HCT116 (cell line): ENCODE results near the gene BTBD10. TPM values are rescaled to one million over a fixed set of nuclear protein-coding genes. Genes with fewer than 3 reads are reported as not detected.

ENCODE experiments used
- ATAC-seq: fragments of 200-7000 bp; cut with Tn5 transposase; 2 replicates; pipeline ENCODE4 v1.9.1; 2020; ENCODE audit warnings: mild to moderate bottlenecking, moderate library complexity
- BruUV-seq: library from RNA; stranded (reverse); fragments of 400-500 nt; replicated peaks from 2 replicates; lab custom pipeline; 2021; lab: Mats Ljungman, UMichigan
- CTCF ChIA-PET: fragments of 300-600 bp; sonication (Branson Sonifier 250); formaldehyde crosslinking; loops from one replicate; lab custom pipeline; 2021; ENCODE audit warnings: antibody characterized with exemption; lab: Charles Lee
- POLR2A ChIA-PET: fragments of 300-600, 350-600 bp; sonication (Branson Sonifier 250); formaldehyde crosslinking; loops from one replicate; lab custom pipeline; 2021; ENCODE audit warnings: antibody characterized with exemption; lab: Charles Lee
- RAD21 ChIA-PET, 2 experiments: fragments of 300-600 bp; sonication (Branson Sonifier 250); formaldehyde crosslinking; loops; one replicate each; lab custom pipeline; 2023; ENCODE audit warnings: low total read pairs in 2 of 2; ENCODE audit not compliant: uncharacterized antibody in 2 of 2, unreplicated experiment in 2 of 2, low non-redundant PET in 1 of 2; lab: Charles Lee
- DNase-seq: peaks from one replicate; pipeline ENCODE4 v3.0.0-alpha.2; 2010; ENCODE audit warnings: low read depth, low spot score
- H2AFZ ChIP-seq: fragments of 200-600 bp; shearing (Covaris generic), sonication (generic); 2 replicates; pipeline ENCODE4 v1.6.1; 2017; ENCODE audit warnings: low read depth, mixed run types, mixed read lengths, antibody characterized with exemption, low read length; ENCODE audit not compliant: poor library complexity, severe bottlenecking
- H3K27ac ChIP-seq: 2 replicates; pipeline ENCODE4 v1.5.1; 2012; ENCODE audit warnings: low read depth, low read length
- H3K27me3 ChIP-seq: fragments of 200-600 bp; sonication (generic); 2 replicates; pipeline ENCODE4 v1.6.1; 2016; ENCODE audit warnings: mixed run types, low read length, mixed read lengths; ENCODE audit not compliant: insufficient read depth
- H3K36me3 ChIP-seq, 2 experiments: fragments of 200-500 bp in 1 of 2; fragments of 200-600 bp in 1 of 2; sonication (Bioruptor generic) in 1 of 2; sonication (generic) in 1 of 2; 2 replicates each; pipeline versions ENCODE4 v1.5.1 to v1.6.1; 2014 to 2016; ENCODE audit warnings: low read length in 2 of 2, inconsistent platforms in 1 of 2, mixed read lengths in 1 of 2, mixed run types in 1 of 2; ENCODE audit not compliant: insufficient read depth in 2 of 2, control insufficient read depth in 1 of 2
- H3K4me1 ChIP-seq, 2 experiments: fragments of 200-600 bp in 1 of 2; sonication (generic) in 1 of 2; 2 replicates each; pipeline versions ENCODE4 v1.5.1 to v1.6.1; 2012 to 2017; ENCODE audit warnings: low read length in 2 of 2, inconsistent platforms in 1 of 2, mild to moderate bottlenecking in 1 of 2, mixed read lengths in 1 of 2, mixed run types in 1 of 2, moderate library complexity in 1 of 2; ENCODE audit not compliant: insufficient read depth in 2 of 2, control insufficient read depth in 1 of 2
- H3K4me2 ChIP-seq: fragments of 200-600 bp; sonication (generic); 2 replicates; pipeline ENCODE4 v1.6.1; 2017; ENCODE audit warnings: mixed run types, low read length, mixed read lengths
- H3K4me3 ChIP-seq, 2 experiments: fragments of 200-600 bp in 1 of 2; sonication (generic) in 1 of 2; replicated peaks in 1 of 2; 2 replicates each; pipeline ENCODE4 v1.5.1; 2011 to 2016; ENCODE audit warnings: low read length in 2 of 2, control low read depth in 1 of 2, low read depth in 1 of 2, mild to moderate bottlenecking in 1 of 2, mixed read lengths in 1 of 2, mixed run types in 1 of 2
- H3K79me2 ChIP-seq: fragments of 200-600 bp; sonication (generic); 2 replicates; pipeline ENCODE4 v1.6.1; 2017; ENCODE audit warnings: mild to moderate bottlenecking, mixed run types, low read length, moderate library complexity, mixed read lengths; ENCODE audit not compliant: insufficient read depth
- H3K9ac ChIP-seq: fragments of 200-600 bp; sonication (generic); 2 replicates; pipeline ENCODE4 v1.6.1; 2016; ENCODE audit warnings: low read length, mixed read lengths
- H3K9me2 ChIP-seq: fragments of 200-600 bp; sonication (generic), shearing (Covaris generic); 2 replicates; pipeline ENCODE4 v1.6.1; 2017; ENCODE audit warnings: mixed run types, mild to moderate bottlenecking, moderate library complexity; ENCODE audit not compliant: insufficient read depth
- H3K9me3 ChIP-seq, 2 experiments: fragments of 200-500 bp in 1 of 2; fragments of 200-600 bp in 1 of 2; sonication (Bioruptor generic) in 1 of 2; sonication (generic) in 1 of 2; 2 replicates each; pipeline ENCODE4 v1.6.1; 2014 to 2017; ENCODE audit warnings: low read length in 2 of 2, mixed read lengths in 2 of 2, inconsistent platforms in 1 of 2, low read depth in 1 of 2, mild to moderate bottlenecking in 1 of 2, mixed run types in 1 of 2, moderate library complexity in 1 of 2; ENCODE audit not compliant: control insufficient read depth in 1 of 2, insufficient read depth in 1 of 2
- H4K20me1 ChIP-seq: fragments of 200-600 bp; sonication (generic), shearing (Covaris generic); 2 replicates; pipeline ENCODE4 v1.6.1; 2017; ENCODE audit warnings: mixed run types, mild to moderate bottlenecking, moderate library complexity; ENCODE audit not compliant: insufficient read depth
- CBX3 ChIP-seq: IDR thresholded peaks from 2 replicates; pipeline ENCODE4 v1.6.1; 2012; ENCODE audit warnings: low read depth
- CEBPB ChIP-seq: IDR thresholded peaks from 2 replicates; pipeline ENCODE4 v1.6.1; 2012; ENCODE audit warnings: low read depth
- CTCF ChIP-seq, 3 experiments: fragments of 200-600 bp in 1 of 3; sonication (generic) in 1 of 3; IDR thresholded peaks in 2 of 3; conservative IDR thresholded peaks in 1 of 3; 2 replicates each; pipeline ENCODE4 v1.5.1; 2012 to 2017; ENCODE audit warnings: low read depth in 2 of 3, low read length in 2 of 3, antibody characterized with exemption in 1 of 3, borderline replicate concordance in 1 of 3, control low read depth in 1 of 3, mild to moderate bottlenecking in 1 of 3, mixed read lengths in 1 of 3, mixed run types in 1 of 3, moderate library complexity in 1 of 3; ENCODE audit not compliant: insufficient read depth in 1 of 3
- EZH2 ChIP-seq: fragments of 200-600 bp; sonication (generic); IDR thresholded peaks from 2 replicates; pipeline ENCODE4 v1.6.1; 2017; ENCODE audit warnings: antibody characterized with exemption, mixed run types
- FOSL1 ChIP-seq: IDR thresholded peaks from 2 replicates; pipeline ENCODE4 v1.6.1; 2012; ENCODE audit warnings: low read depth
- POLR2AphosphoS5 ChIP-seq: IDR thresholded peaks from 2 replicates; pipeline ENCODE4 v1.6.1; 2011; ENCODE audit warnings: mild to moderate bottlenecking, low read depth, low read length, moderate library complexity
- RAD21 ChIP-seq: IDR thresholded peaks from 2 replicates; pipeline ENCODE4 v1.6.1; 2012; ENCODE audit warnings: low read depth, mild to moderate bottlenecking
- TCF7L2 ChIP-seq: IDR thresholded peaks from 2 replicates; pipeline ENCODE4 v1.7.0; 2011; ENCODE audit warnings: borderline replicate concordance, inconsistent platforms; ENCODE audit not compliant: insufficient read depth, insufficient read length; ENCODE audit errors: extremely low read depth
- ZNF274 ChIP-seq: fragments of 200-500 bp; sonication (Bioruptor generic); IDR thresholded peaks from 2 replicates; pipeline ENCODE4 v1.6.1; 2014; ENCODE audit warnings: mild to moderate bottlenecking, low read depth, low read length, inconsistent platforms
- intact Hi-C: fragments of 100-400 bp; cut with micrococcal nuclease; formaldehyde crosslinking; loops from 2 replicates; pipeline ENCODE4 v1.10.0; 2022
- total RNA-seq: library from RNA; stranded (reverse); gene quantifications from one replicate; pipeline ENCODE4 v1.2.1, GENCODE V29; 2021; ENCODE audit not compliant: unreplicated experiment

Gene BTBD10
- total RNA-seq, 1 experiment from 2014 or later, result 17.0 TPM

DNA sequence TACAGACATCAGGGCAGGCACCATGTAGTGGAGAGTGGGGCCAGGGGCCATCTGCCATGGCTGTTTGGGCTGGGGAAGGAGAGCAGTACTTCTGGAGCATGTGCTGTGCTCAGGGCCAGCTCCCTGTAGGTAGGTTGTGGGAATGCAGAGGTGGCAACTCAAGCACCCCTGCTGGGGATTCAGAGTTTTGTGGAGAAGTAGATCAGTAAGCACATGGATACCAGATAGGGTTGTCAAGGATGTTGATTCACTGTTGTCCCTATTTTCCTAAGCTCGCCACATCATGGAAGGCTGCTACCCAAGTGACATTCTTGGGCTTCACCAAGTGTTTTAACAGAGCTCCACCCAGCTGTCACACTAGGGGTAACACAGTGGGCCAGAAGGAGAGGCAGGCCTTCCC is 118.2 kb downstream of the BTBD10 start:
- TF ChIP-seq POLR2AphosphoS5, result no peak
- no peak for TF ChIP-seq FOSL1
- no peak for TF ChIP-seq CBX3
- TF ChIP-seq CEBPB, result no peak
- no peak for TF ChIP-seq EZH2
- TF ChIP-seq, all 23 proteins: peak for 0
- intact Hi-C loops, result loop anchor here (1.0 to 5.0 kb wide), 3 partner anchors 135 to 383 kb away; no protein-coding TSS in a partner anchor
- POLR2A ChIA-PET, result no interaction called here
- Histone ChIP-seq H3K9me3 (no peaks in the 10 kb centered on the region), H3K36me3 (no peaks in the 10 kb centered on the region), H4K20me1 (no peaks in the 10 kb centered on the region), H2AFZ (no peak overlapping the region), H3K79me2 (no peaks in the 10 kb centered on the region), H3K27ac (no peak overlapping the region), H3K4me3 (no peak overlapping the region), H3K4me2 (no peak overlapping the region), H3K9me2 (no peaks in the 10 kb centered on the region), H3K27me3 (no peaks in the 10 kb centered on the region), H3K4me1 (peaks cover 4 to 21% of the 10 kb centered on the region in 2 experiments), H3K9ac (no peak overlapping the region)
- RAD21 ChIA-PET, result interaction anchor here (1.1 to 1.7 kb wide), 2 partner anchors 132 to 135 kb away, joined by 3 to 13 read pairs; no protein-coding TSS in a partner anchor
- CTCF ChIA-PET, result interaction anchor here (1.1 to 3.4 kb wide), 9 partner anchors 8 to 381 kb away, joined by 3 to 47 read pairs (median 4); no protein-coding TSS in a partner anchor
- DNase-seq (no peak), ATAC-seq (peak; percentile 46; the same call in 1 of the 2 replicates)
- no TSS peak for BruUV-seq

DNA sequence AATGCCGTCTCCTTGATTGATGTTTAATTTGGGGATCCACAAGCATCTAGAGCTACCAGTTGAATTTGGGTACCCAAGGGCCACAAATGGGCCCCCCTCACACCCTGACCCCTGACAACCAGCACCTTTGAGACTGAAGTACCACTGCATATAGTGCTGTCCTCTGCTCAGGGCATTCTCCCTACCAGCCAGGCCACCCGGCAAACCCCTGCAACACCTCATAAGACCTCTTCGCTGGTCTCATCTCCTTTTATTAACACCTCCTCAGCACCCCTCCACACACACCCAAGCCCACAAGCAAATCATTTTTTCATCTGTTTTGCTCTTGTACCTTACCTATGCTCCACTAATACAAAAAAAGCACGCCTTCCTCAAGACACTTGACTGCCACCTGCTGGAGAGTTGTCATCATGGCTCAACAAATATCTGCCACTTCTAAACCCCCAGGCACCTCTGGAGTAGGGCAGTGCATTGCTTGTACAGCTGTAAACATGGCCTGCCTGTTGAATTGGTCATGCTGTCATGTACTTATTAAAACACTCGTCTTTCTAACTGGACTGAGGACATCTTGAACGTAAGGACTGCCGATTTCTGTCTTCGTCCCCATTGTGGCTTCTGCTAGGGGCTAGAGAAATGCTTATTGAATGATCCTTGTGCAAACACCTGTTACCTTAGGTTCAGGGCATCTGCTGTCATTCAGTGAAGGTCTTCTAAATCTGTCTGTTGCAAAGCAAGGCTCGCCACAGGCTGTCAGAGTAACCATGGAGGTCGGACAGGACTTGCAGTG is 118.9 kb downstream of the BTBD10 start:
- H3K4me1 ChIP-seq, result peaks cover 11 to 28% of the 10 kb centered on the region in 2 experiments
- POLR2A ChIA-PET, result no interaction called here
- RAD21 ChIA-PET, result interaction anchor here (1.0 to 1.7 kb wide), 4 partner anchors 131 to 134 kb away, joined by 3 to 13 read pairs (median 5); no protein-coding TSS in a partner anchor
- no peaks in the 10 kb centered on the region for H3K9me3 ChIP-seq
- BruUV-seq, result no TSS peak
- no peaks in the 10 kb centered on the region for H3K36me3 ChIP-seq
- no peaks in the 10 kb centered on the region for H3K79me2 ChIP-seq
- no peaks in the 10 kb centered on the region for H3K9me2 ChIP-seq
- ATAC-seq, result peak; percentile 75
- intact Hi-C loops, result loop anchor here (1.0 to 5.0 kb wide), 3 partner anchors 134 to 382 kb away; no protein-coding TSS in a partner anchor
- H3K9ac ChIP-seq, result no peak overlapping the region
- no peaks in the 10 kb centered on the region for H4K20me1 ChIP-seq
- TF ChIP-seq RAD21 (peak; percentile 89), CTCF (IDR thresholded peaks at IDR 0.05 in 2 of 3, conservative IDR thresholded peaks at IDR 0.05 in 1 of 3; ENCODE audit: borderline replicate concordance in 1 of 3, insufficient read depth in 1 of 3, low read depth in 2 of 3, low read length in 2 of 3) (peak; percentile 81 to 85 (median 82); a peak in 5 of 6 replicates), ZNF274 (no peak), TCF7L2 (no peak)
- TF ChIP-seq, all 23 proteins: peak for 2
- no peak overlapping the region for H3K4me2 ChIP-seq
- no peak for DNase-seq
- no peak overlapping the region for H3K27ac ChIP-seq
- no peak overlapping the region for H2AFZ ChIP-seq
- H3K4me3 ChIP-seq, result no peak overlapping the region
- CTCF ChIA-PET, result interaction anchor here (1.1 to 3.4 kb wide), 8 partner anchors 7 to 380 kb away, joined by 3 to 47 read pairs (median 4); no protein-coding TSS in a partner anchor
- no peaks in the 10 kb centered on the region for H3K27me3 ChIP-seq
